ENCODE results near the gene LRRC23. TPM values are rescaled to one million over a fixed set of nuclear protein-coding genes. Genes with fewer than 3 reads are reported as not detected.

The LRRC23 gene
- total and polyA plus RNA-seq, 2 of the 13 experiments (the other 11 are each of a cell fraction or from before 2014, with no cell fraction given): 6.0 to 7.8 TPM

GRCh38 chr12:6873094-6874014 is 31.3 kb upstream of the LRRC23 start, which contains the start of gene SPSB2 (continued):
- peak; percentile 85 for TF ChIP-seq FOXC1 (CRISPR knock-in tag; IDR thresholded peaks at IDR 0.05; ENCODE audit: borderline replicate concordance)
- TF ChIP-seq PAX8 (CRISPR knock-in tag; IDR thresholded peaks at IDR 0.05; ENCODE audit: borderline replicate concordance): no peak
- TF ChIP-seq KLF15 (CRISPR knock-in tag; IDR thresholded peaks at IDR 0.05; ENCODE audit: borderline replicate concordance): 0 out of 2 replicates have a peak, but pooled peaks have one; percentile 1
- no peak for TF ChIP-seq ATF2 (CRISPR knock-in tag; IDR thresholded peaks at IDR 0.05)
- TF ChIP-seq ZNF503 (CRISPR knock-in tag; IDR thresholded peaks at IDR 0.05): no peak
- peak; percentile 59; the same call in 1 of the 2 replicates for TF ChIP-seq ARID5B (CRISPR knock-in tag; IDR thresholded peaks at IDR 0.05)
- no peak for TF ChIP-seq ZNF710 (CRISPR knock-in tag; IDR thresholded peaks at IDR 0.05; ENCODE audit: borderline replicate concordance)
- no peak for TF ChIP-seq ZNF552 (CRISPR knock-in tag; IDR thresholded peaks at IDR 0.05; ENCODE audit: borderline replicate concordance)
- no peak for TF ChIP-seq E2F2 (CRISPR knock-in tag; IDR thresholded peaks at IDR 0.05; ENCODE audit: borderline replicate concordance)
- TF ChIP-seq ZZZ3 (CRISPR knock-in tag; IDR thresholded peaks at IDR 0.05; ENCODE audit: borderline replicate concordance): no peak
- TF ChIP-seq KDM5B (CRISPR knock-in tag; IDR thresholded peaks at IDR 0.05; ENCODE audit: borderline replicate concordance): peak; percentile 52
- no peak for TF ChIP-seq ZNF839 (CRISPR knock-in tag; IDR thresholded peaks at IDR 0.05; ENCODE audit: borderline replicate concordance)
- peak; percentile 21; the same call in 1 of the 2 replicates for TF ChIP-seq BORCS8-MEF2B (CRISPR knock-in tag; IDR thresholded peaks at IDR 0.05)
- no peak for TF ChIP-seq TRIM24 (CRISPR knock-in tag; IDR thresholded peaks at IDR 0.05)
- no peak for TF ChIP-seq HDAC6 (IDR thresholded peaks at IDR 0.05; ENCODE audit: low read depth, low read length)
- no peak for TF ChIP-seq ZNF616 (CRISPR knock-in tag; IDR thresholded peaks at IDR 0.05; ENCODE audit: low read depth)
- no peak for TF ChIP-seq ZNF549 (CRISPR knock-in tag; IDR thresholded peaks at IDR 0.05)
